PFSK-1 (cell line): Measurements from ENCODE around the gene FUT4.

Source experiments
- POLR2AphosphoS5 ChIP-seq: IDR thresholded peaks from 2 replicates; pipeline ENCODE4 v1.6.1; 2012; ENCODE audit warnings: low read depth, mild to moderate bottlenecking, control low read depth, low read length, moderate library complexity
- SIN3A ChIP-seq: IDR thresholded peaks from 2 replicates; pipeline ENCODE4 v1.6.1; 2012; ENCODE audit warnings: mild to moderate bottlenecking, low read length, moderate library complexity, borderline replicate concordance; ENCODE audit not compliant: insufficient read depth

DNA sequence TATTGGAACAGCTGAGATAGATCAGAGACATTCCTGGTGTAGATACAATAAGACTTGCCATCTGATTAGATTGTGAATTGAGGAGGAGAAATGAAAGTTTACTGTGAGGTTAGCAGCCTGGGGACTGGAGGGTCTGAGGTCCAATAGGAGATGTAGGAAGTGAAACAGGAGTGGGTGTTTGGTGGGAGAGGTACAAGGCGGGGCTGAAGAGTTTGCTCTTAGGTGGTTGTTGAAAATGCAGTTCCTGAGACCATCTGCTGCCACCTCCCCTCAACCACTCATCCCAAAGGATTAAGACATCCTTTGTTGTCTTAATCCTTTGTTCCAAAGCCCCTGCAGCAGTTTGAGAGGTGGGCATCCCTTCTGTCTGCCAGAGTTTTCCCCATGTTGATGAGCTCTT is 38.2 kb downstream of the FUT4 start:
- TF ChIP-seq POLR2AphosphoS5 (no peak), SIN3A (no peak)
